ENCODE results near the gene LIX1L.

Gene LIX1L

GRCh38 chr1:145906954-145907753, 50.7 kb downstream of the LIX1L start:
- DNase-seq (ENCODE audit: low read depth): no peak
- TF ChIP-seq CTCF (IDR thresholded peaks at IDR 0.05; ENCODE audit: insufficient read depth, low read depth, low read length, missing control alignments): no peak

GRCh38 chr1:145901312-145902021, 56.4 kb downstream of the LIX1L start:
- DNase-seq (ENCODE audit: low read depth): no peak
- TF ChIP-seq CTCF (IDR thresholded peaks at IDR 0.05; ENCODE audit: insufficient read depth, low read depth, low read length, missing control alignments): no peak
- no peak overlapping the region for H3K4me3 ChIP-seq (ENCODE audit: low read depth, low read length)

More at GRCh38 chr1:145906954-145907753, 50.7 kb downstream of the LIX1L start:
- no peak overlapping the region for H3K4me3 ChIP-seq (ENCODE audit: low read depth, low read length)

GRCh38 chr1:145898756-145899155, 59.1 kb downstream of the LIX1L start:
- no peak overlapping the region for H3K4me3 ChIP-seq (ENCODE audit: low read depth, low read length)
- TF ChIP-seq CTCF (IDR thresholded peaks at IDR 0.05; ENCODE audit: insufficient read depth, low read depth, low read length, missing control alignments): no peak
- no peak for DNase-seq (ENCODE audit: low read depth)

- H3K4me3 ChIP-seq (ENCODE audit: low read depth, low read length): no peak overlapping the region
- no peak for DNase-seq (ENCODE audit: low read depth)
- no peak for TF ChIP-seq CTCF (IDR thresholded peaks at IDR 0.05; ENCODE audit: insufficient read depth, low read depth, low read length, missing control alignments)
Observed at GRCh38 chr1:145897969-145898368, 59.8 kb downstream of the LIX1L start.

- no peak overlapping the region for H3K4me3 ChIP-seq (ENCODE audit: low read depth, low read length)
- DNase-seq (ENCODE audit: low read depth): no peak
- TF ChIP-seq CTCF (IDR thresholded peaks at IDR 0.05; ENCODE audit: insufficient read depth, low read depth, low read length, missing control alignments): no peak
Observed at GRCh38 chr1:145895471-145895870, 62.3 kb downstream of the LIX1L start.

GRCh38 chr1:145893306-145894055, 64.3 kb downstream of the LIX1L start:
- no peak overlapping the region for H3K4me3 ChIP-seq (ENCODE audit: low read depth, low read length)
- no peak for TF ChIP-seq CTCF (IDR thresholded peaks at IDR 0.05; ENCODE audit: insufficient read depth, low read depth, low read length, missing control alignments)
- DNase-seq (ENCODE audit: low read depth): no peak
